Mesothelial cell of epicardium (in vitro differentiated cells): ENCODE results near the gene SETD1B. TPM values are rescaled to one million over a fixed set of nuclear protein-coding genes. Genes with fewer than 3 reads are reported as not detected.

Source experiments
- DNase-seq, 2 experiments: peaks; one replicate each; pipeline ENCODE4 v3.0.0; 2021; ENCODE audit warnings: low spot score in 2 of 2; ENCODE audit not compliant: unreplicated experiment in 2 of 2
- H3K27ac Mint-ChIP-seq: 2 replicates; pipeline ENCODE4 v1.8.0; 2021; ENCODE audit warnings: mixed read lengths
- H3K27me3 Mint-ChIP-seq: 2 replicates; pipeline ENCODE4 v1.8.0; 2021; ENCODE audit warnings: low read depth, mixed read lengths
- H3K36me3 Mint-ChIP-seq: 2 replicates; pipeline ENCODE4 v1.8.0; 2021; ENCODE audit warnings: mixed read lengths
- H3K4me1 Mint-ChIP-seq: 2 replicates; pipeline ENCODE4 v1.8.0; 2021; ENCODE audit warnings: mixed read lengths
- H3K4me3 Mint-ChIP-seq: 2 replicates; pipeline ENCODE4 v1.8.0; 2021; ENCODE audit warnings: mild to moderate bottlenecking, moderate library complexity, mixed read lengths
- H3K9me3 Mint-ChIP-seq: 2 replicates; pipeline ENCODE4 v1.8.0; 2021; ENCODE audit warnings: mixed read lengths
- CTCF ChIP-seq: fragments of 200-600 bp; sonication (generic); IDR thresholded peaks from one replicate; pipeline ENCODE4 v1.5.0; 2021; ENCODE audit warnings: antibody characterized with exemption; ENCODE audit not compliant: unreplicated experiment
- total RNA-seq: library from RNA; stranded (reverse); gene quantifications from 3 replicates; pipeline ENCODE4 v1.2.1, GENCODE V29; 2021

SETD1B gene
- total RNA-seq, 1 donor from 2014 or later = 27.2 TPM

GRCh38 chr12:121765573-121765972 lies 38.2 kb upstream of the SETD1B start:
- Mint-ChIP-seq H3K27ac (peak overlapping the region; percentile 34), H3K36me3 (peaks cover 4% of the 10 kb centered on the region), H3K4me1 (peaks cover 20% of the 10 kb centered on the region), H3K27me3 (no peaks in the 10 kb centered on the region), H3K4me3 (no peak overlapping the region), H3K9me3 (no peaks in the 10 kb centered on the region)
- TF ChIP-seq CTCF = no peak
- no peak for DNase-seq

GRCh38 chr12:121766290-121767039 lies 37.3 kb upstream of the SETD1B start:
- Mint-ChIP-seq H3K36me3 (peaks cover 4% of the 10 kb centered on the region), H3K4me3 (no peak overlapping the region), H3K27me3 (no peaks in the 10 kb centered on the region), H3K4me1 (peaks cover 29% of the 10 kb centered on the region), H3K9me3 (no peaks in the 10 kb centered on the region), H3K27ac (peak overlapping the region; percentile 34)
- TF ChIP-seq CTCF = no peak
- no peak for DNase-seq

- no peak for TF ChIP-seq CTCF
- Mint-ChIP-seq H3K27me3 (no peaks in the 10 kb centered on the region), H3K9me3 (no peaks in the 10 kb centered on the region), H3K27ac (peak overlapping the region; percentile 50), H3K36me3 (no peaks in the 10 kb centered on the region), H3K4me1 (peaks cover 30% of the 10 kb centered on the region), H3K4me3 (no peak overlapping the region)
- DNase-seq = no peak
These were observed 36.2 kb upstream of the SETD1B start for GRCh38 chr12:121767525-121768016.

GRCh38 chr12:121769297-121769830 lies 34.4 kb upstream of the SETD1B start:
- no peaks in the 10 kb centered on the region for H3K27me3 Mint-ChIP-seq
- no peak for TF ChIP-seq CTCF
- no peak for DNase-seq
- H3K4me1 Mint-ChIP-seq = peaks cover 44% of the 10 kb centered on the region
- no peak overlapping the region for H3K4me3 Mint-ChIP-seq
- H3K9me3 Mint-ChIP-seq = no peaks in the 10 kb centered on the region
- H3K36me3 Mint-ChIP-seq = no peaks in the 10 kb centered on the region
- H3K27ac Mint-ChIP-seq = peak overlapping the region; percentile 39

- no peaks in the 10 kb centered on the region for H3K36me3 Mint-ChIP-seq
- no peak for TF ChIP-seq CTCF
- H3K4me1 Mint-ChIP-seq = peaks cover 48% of the 10 kb centered on the region
- peak overlapping the region; percentile 90 for H3K27ac Mint-ChIP-seq
- no peaks in the 10 kb centered on the region for H3K27me3 Mint-ChIP-seq
- no peak for DNase-seq
- H3K9me3 Mint-ChIP-seq = no peaks in the 10 kb centered on the region
- no peak overlapping the region for H3K4me3 Mint-ChIP-seq
These were observed 33.9 kb upstream of the SETD1B start for GRCh38 chr12:121769831-121770301.
